GM21723 (cell line): Measurements from ENCODE around the gene AHI1.
"Not testable (repeated sequence)": the region's sequence is repeated elsewhere in the genome, so short reads cannot be mapped to it uniquely, and the experiment has no call there.

ENCODE experiments used
- ATAC-seq: cut with Tn5 transposase; IDR thresholded peaks from one replicate; pipeline ENCODE4 v1.9.1; 2021; ENCODE audit warnings: mild to moderate bottlenecking, moderate library complexity; ENCODE audit not compliant: unreplicated experiment

AHI1 gene

DNA sequence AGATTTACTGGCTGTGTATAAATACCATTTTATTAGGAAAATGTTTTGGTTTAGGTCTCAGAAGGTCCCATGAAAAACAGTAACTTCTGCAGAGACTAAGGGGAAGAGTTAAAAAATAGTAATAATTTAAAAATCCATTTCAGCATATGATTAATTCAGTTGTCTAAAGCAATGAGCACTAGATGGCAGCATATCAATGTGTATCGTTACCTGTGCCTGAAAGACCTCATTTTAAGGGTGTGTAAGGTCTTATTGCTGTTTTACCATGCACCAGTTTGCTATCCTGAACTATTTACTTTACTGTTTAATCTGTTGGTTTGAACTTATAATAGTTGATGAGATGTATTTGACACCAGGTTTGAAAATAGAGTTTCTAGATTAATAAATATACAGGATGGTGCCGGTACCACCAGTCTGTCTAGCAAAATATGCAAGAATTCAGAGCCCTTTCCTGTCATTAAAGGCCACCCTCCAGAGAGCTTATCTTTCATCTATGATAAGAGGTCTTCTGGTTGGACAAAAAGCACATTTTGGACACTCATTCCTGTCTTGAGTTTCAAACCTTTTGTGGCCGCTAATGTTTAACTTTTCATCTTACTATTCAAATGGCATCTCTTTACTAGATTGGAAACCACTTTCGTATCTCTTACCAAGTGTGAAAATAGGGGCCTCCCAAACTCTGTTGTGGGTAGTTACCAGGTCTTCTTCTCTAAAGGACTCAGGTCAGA, 8.9 kb upstream of the AHI1 start:
- ATAC-seq = peak; percentile 84

DNA sequence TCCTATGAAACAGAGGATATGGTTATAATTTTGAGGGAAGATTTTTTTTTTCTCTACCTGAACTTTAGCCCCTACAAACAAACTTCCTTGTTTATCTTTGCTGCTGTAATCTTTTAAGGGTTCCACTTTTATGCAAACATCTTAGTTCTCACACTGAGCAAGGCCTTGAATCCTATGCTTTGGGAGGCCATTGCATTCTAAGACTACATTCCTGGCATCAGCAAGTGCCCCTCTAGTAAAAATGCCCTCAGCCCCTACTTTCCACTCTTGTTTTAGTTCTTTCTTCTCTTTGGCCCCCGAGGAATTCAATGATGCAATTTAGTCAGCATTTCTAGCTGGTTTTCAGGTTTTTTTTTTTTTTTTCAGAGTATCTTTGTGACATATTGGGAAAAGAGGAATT, 8.1 kb upstream of the AHI1 start:
- ATAC-seq = no peak

DNA sequence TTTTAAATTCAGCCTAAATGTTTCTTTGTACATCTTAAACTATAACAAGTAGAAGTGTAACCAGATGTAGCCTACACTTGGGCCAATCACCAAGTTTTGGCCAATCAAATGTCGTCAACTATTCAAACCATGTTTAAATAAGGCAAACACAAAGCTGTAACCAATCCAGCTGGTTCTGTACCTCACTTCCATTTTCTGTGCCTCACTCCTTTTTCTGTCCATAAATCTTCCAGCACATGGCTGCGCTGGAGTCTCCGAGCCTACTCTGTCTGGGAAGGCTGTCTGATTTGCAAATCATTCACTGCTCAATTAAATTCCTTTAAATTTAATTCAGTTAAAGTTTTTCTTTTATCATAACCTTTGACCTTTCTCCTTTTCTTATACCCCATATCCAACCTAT, 7.7 kb upstream of the AHI1 start:
- ATAC-seq = no peak

DNA sequence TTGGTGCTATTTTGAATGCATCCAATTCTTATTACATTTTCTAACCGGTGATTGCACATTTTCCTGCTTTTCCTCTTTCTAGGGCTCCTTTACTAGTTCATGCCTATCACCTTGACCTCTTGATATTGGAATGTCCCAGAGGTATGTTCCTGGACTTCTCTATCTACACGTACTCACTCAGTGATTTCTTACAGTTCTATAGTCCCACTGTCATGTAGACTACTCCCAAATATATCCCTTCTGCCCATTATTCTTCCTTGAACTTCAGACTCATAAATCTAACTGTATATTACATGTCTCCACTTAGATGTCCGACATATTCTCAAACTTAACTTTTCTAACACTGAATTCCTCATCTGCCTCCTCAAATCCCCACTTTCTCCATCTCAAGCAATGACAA, 7.2 kb upstream of the AHI1 start:
- no peak for ATAC-seq

DNA sequence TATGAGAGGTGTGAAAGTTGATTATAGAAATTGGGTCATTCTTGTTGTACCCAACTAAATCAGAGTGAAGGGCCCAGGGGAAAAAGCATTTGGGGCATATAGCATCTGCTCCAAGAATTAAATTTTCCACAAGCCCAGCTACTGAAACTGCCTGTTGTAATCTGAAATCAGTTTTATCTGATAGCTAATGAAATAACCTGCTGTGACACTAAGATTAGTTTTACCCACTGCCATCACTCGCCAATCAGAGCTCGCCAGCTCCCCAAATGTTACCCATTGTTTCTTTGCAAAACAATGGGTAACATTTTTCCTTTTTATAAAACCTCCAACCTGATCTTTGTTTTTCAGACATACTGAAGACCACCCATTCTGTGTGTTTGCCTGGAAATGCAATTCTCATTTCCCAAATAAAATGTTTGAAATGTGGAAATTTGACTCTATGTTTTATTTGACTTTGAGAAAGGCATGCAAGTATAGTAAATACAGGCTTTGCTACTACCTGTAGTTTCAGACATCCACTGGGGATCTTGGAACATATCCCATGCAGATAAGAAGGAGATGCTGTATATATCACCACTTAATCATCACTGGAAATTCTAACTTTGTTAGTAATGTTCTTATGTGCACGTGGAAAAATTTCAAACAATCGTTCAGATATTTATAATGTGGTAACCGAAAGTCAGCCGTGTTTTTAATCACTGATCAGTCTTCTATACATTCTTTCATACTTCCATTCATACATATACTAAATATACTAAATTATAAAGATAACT, 6.3 kb upstream of the AHI1 start:
- no peak for ATAC-seq

DNA sequence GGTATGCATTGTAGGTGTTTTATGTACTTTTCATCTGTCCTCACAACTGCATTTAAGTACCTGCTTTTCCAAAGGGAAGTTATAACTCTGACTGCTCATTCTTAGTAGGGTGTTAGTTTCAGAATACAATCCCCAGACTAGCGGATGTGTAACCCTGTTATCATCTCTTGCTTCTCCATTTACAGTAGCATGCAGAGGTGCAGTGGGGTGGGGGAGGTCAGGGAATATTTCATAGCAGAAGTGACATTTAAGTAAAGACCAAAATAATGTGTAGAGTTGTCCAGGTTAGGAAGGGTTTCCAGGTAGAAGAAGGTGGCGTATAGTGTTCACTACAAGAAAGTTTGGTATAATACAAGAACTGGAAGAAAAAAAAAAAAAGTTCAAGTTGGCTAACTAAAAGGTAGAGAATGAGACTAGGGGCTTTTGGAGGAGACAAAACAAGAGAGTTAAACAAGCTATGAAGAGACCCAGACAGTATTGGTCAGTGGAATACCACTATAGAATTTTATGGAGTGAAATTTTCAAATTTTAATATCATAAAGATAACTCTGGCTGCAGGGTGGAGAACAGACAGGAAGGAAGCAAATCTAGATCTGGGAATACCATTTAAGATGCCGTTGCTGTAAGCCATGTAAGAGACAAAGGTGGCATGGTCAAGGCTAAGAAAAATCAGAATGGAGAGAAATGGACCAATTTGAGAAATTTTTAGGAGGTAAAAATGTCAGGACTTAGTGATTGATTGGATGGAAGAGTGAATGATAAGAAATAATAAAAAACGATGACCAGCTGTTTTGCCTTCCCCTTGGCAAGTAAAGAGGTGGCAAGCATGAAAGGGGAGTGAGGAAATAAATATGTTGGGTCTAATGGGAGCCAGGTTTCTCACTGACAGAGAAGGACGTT, 2.2 kb upstream of the AHI1 start:
- ATAC-seq = no peak

- peak; percentile 41 for ATAC-seq
Measured at GRCh38 chr6:135498185-135498841, 773 bp upstream of the AHI1 start.

GRCh38 chr6:135496800-135497411, 634 bp downstream of the AHI1 start:
- ATAC-seq = no peak

DNA sequence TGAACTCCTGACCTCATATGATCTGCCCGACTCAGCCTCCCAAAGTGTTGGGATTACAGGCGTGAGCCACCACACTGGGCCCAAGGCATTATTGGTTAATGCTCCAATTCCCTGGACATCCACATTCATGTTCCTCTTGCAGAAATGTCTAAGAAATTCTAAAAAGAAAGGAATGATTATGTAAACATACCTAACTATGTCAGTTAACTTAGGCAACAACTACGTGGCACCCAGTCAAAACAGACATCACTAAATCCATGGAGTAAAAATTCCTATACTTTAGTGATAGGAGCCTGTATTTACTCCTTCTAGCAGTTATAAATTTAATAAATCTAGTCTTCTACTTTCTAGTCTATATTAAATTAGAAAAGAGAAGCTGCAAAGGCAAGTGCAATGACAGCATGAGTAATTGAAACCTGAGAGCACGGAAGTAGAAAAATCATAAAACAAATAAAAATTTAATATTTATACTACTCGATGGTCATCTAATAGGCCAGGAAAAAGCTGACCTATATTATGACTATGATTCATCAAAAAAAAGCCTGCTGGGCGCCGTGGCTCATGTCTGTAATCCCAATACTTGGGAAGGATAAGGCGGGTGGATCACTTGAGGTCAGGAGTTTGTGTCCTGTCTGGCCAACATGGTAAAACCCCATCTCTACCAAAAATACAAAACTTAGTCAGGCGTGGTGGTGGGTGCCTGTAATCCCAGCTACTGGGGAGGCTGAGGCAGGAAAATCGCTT, 4.2 kb downstream of the AHI1 start:
- no peak for ATAC-seq

DNA sequence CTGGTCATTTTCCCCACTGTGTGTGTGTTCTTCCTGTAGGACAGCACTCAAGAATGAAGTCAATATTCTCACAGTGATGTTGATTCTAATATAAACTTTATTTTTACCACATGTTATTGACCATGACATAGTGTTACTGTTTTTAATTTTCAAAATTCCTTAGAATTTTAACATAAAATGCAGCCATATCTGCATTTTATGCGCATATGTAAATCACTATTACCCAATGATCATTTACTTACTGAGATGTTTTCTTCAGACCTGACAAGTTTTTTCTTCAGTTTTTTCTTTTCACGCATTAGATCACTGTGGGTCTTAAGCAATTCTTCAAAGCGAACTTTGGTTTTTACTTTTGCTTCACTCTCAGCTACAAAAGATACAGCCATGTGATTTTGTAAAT, 7.2 kb downstream of the AHI1 start:
- ATAC-seq = no peak

DNA sequence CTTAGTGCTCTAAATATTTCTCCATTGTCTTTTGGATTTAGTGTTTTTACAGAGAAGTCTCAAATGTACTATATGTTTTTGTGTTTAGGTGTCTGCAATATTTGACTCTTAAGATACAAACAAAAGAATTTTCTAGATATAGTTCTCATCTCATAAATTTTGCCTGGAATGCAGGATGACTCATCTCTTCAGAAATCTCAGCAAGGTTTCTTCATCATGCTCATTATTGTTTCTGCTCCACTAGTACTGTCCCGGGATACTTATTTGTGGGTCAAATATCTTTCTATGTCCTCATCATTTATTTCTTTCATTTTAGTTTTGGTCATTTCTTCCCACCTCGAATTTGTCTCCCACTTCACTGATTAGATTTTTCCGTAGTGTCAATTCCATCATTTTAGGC, 9.5 kb downstream of the AHI1 start:
- ATAC-seq = no peak

GRCh38 chr6:135483903-135484302, 13.6 kb downstream of the AHI1 start:
- not testable (repeated sequence) for ATAC-seq

GRCh38 chr6:135481783-135482369, 15.7 kb downstream of the AHI1 start:
- no peak for ATAC-seq

DNA sequence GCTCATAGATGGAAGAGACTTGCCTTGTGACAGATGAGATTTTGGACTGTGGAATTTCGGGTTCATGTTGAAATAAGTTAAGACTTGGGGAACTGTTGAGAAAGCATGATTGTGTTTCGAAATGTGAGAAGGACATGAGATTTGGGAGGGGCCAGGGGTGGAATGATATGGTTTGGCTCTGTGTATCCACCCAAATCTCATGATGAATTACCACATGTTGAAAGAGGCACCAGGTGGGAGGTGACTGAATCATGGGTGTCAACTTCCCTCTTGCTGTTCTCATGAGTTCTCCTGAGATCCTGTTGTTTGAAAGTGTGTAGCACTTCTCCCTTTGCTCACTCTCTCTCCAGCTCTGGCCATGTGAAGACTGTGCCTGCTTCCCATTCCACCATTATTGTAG, 17.9 kb downstream of the AHI1 start:
- ATAC-seq = no peak

- no peak for ATAC-seq
Measured at GRCh38 chr6:135478626-135479025, 18.9 kb downstream of the AHI1 start.

- no peak for ATAC-seq
Measured at GRCh38 chr6:135475292-135475886, 22.2 kb downstream of the AHI1 start.

GRCh38 chr6:135474362-135474761, 23.2 kb downstream of the AHI1 start:
- ATAC-seq = no peak

DNA sequence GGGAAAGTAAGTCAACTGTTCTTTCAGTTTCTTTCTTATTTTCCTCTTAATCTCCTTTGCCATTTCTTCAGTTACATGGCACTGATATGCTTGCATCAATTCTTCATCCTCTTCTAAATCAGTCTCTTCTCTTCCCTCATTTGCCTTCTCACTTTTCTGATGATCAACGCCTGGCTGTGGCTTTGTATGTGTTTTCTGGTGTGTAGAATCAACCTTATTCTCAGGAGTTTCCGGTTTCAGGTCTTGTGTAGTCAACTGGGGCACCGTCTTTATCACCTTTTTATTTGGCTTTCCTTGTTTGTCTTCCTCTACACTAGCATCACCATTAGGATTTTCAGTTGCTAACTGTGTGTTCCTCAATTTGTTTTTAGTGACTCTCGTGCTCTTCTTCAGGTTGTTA, 31.6 kb downstream of the AHI1 start:
- ATAC-seq = no peak

GRCh38 chr6:135465307-135465706, 32.2 kb downstream of the AHI1 start:
- peak; percentile 85 for ATAC-seq
